Measurements from ENCODE around the gene GAREM1.
"Not testable (repeated sequence)": the region's sequence is repeated elsewhere in the genome, so short reads cannot be mapped to it uniquely, and the experiment has no call there.

Gene GAREM1

DNA sequence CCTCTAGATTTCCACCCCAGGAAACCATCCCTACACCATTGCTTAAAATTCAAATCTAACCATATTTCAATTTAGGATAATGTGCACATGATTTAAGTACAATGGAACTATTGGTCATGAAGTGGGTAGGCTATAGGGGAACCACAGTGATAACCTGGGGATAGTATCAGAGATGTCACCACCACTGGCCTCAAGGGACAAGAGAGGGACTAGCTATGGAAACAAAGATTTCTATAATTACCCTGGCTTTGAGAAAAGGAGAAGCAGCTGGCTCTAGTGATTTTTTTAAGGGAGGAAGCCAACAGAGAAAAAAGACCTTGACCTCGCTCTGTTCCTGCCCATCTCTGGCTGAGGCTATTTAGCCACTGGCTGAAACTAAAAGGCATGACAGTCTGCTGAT lies 148.9 kb downstream of the GAREM1 start:
- DNase-seq = no peak

DNA sequence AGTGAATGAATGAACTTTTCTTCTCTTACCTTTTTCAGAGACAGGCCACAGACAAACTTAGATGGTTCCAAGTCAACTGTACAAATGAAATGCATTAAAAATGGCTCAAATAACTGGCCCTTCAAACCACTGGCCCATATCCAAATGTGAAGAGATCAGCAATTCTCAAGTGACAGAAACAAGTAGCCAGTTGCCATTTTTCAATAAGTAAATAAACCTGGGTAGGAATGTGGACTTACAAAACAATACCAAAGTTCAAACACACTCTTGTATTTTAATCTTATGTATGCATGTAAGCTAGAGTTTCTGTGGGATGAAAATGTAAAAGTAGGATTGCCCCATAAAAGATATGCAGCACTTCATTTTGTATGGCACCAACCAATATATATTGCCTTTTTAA lies 151.6 kb downstream of the GAREM1 start:
- no peak for DNase-seq

DNA sequence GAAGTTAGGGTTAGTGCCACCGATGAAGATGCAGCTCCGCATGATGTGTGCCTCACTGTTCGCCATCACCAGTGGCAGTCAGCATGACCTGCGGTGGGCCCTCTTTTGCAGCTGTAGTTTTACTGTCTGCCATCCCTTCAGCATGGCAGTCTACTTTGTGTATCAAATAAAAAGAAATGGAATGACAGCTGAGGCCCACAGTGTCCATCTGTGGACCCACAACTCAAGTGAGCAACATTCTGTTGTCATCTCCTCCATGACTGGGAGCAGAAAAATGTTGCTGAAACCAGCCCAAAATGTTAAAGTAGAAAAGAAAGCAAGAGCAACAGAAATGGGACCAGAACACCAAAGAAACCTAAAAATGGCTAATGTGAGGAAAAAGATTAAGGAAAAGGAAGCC lies 152.1 kb downstream of the GAREM1 start:
- DNase-seq = no peak

DNA sequence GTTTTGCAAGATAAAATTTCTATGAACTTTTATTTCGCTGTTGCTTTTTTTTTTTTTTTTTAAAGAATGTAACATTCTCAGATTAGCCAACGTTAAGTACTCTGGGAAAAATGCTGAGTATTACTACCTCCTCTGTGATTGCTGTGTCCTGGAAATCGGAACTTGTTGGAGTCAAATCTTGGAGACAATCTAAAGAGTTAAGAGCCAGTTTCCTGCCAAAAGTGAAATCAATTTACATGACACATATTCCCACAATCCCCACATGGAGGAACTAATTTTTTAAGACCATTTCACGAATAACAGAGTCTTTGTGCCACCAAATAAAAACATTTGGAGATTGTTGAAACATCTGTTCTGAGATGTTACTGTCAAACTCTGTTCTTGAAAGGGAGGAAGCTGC lies 153.0 kb downstream of the GAREM1 start:
- DNase-seq = no peak

DNA sequence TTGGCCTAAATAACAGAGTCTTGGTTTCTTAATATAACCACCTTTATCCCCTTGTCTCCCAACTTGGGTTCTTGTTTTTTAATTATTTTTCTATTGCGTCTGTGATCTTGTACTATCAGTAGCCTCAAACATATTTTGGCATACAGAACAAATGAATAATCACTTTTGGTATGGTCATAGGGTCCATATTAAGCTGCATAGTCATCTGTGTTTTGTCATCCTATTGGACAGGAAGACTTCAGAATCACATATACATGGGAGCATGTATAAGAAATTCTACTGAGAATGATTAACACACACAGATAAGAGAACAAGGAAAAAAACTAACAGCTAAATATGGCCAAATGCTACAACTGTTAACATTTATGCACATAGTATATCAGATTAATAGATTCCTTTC lies 154.8 kb downstream of the GAREM1 start:
- DNase-seq = no peak

DNA sequence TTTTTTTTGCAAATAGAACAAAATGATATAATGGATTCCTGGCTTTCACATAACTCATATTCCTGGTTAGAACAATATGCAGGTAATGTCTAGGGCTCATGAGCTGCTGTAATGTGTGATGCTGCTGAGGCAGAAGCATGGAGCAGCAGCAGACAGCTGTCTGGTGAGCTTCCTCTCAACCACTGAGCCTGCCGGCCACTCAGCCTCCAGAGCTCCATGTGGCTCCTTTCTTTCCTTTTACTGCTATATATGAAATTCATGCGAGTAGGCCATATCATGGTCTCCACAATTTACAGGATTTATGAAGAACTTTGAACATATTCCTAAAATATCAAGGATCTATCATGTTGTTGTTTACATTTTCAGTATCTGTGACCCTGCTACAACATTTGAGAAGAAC lies 159.9 kb downstream of the GAREM1 start:
- no peak for DNase-seq

DNA sequence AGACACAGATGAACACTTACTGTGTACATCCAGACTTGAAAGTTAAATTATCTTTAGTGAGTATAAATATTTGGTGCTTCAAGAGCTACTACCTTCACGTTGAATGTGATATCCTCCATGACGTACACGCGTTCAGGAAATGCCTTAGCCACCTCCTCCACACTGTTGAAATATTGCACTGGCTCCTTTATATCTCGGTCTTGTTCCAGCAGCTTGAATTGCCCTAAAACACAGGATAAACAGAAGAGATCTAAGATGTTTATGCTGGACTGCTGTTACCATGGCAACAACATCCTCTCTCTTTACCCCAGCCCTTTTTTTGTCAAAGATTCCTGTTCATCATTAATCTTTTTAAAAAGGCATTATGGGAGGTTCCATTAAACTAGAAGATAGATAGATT lies 160.6 kb downstream of the GAREM1 start:
- no peak for DNase-seq

DNA sequence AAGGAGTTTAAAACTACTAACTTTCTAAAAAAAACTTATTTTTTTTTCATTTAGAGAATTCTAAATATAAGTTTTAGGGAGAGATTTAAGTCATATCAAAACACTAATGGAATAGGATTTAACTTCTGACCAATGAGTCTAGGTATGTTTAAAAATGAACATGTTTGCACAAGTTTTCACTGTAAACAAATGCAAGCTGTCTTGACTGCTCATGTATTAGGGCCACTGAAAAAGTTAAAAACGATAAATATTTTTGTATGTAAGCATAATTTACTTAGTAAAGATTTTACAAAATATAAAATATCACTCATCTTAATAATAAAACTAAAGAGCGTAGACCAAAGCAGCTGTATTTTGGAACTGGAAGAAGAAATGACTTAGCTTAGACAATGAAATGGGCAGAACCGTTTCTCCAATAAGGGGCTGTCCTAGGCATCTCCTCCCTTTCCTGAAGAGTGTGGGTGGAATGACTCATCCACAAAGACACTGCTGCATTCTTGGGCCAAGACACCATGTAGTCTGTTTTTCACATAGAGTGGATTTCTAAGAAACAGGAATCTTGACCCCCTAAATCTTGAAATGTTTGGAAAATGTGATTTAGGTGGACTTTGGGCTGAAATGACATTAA lies 162.1 kb downstream of the GAREM1 start:
- no peak for DNase-seq

DNA sequence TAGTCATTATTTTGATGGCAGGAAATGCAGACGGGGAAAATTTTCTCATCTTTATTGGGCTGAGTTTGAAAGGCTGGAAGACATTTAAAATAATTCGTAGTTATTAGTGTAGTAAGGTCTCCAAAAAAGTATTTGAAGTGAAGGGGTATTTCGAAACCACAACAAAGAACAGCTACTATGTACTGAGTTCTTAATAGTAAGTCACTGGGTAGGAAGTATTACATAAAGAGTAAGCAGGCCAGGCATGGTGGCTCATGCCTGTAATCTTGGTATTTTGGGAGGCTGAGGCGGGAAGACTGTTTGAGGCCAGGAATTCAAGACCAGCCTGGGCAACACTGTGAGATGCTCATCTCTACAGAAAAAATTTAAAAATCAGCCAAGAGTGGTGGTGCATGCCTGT lies 167.3 kb downstream of the GAREM1 start:
- DNase-seq = no peak

DNA sequence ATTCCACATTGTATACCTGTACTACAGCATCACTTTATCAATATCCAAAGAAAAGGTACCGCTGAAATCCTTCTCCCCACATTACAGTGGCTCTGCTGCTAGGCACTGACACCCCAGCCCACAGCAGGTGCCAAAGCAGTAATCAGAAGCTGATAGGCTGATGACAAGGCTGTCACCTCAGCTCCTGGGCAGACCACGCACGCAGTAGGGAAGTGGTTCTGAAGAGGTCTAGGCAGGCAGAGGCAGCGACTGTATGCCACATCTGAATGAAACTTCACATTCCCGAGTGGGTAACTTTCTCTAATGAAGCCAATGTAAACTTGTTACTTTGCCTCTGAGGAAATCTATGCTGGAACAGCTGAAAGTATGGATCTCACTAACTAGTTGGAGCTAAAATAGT lies 167.9 kb downstream of the GAREM1 start:
- no peak for DNase-seq

DNA sequence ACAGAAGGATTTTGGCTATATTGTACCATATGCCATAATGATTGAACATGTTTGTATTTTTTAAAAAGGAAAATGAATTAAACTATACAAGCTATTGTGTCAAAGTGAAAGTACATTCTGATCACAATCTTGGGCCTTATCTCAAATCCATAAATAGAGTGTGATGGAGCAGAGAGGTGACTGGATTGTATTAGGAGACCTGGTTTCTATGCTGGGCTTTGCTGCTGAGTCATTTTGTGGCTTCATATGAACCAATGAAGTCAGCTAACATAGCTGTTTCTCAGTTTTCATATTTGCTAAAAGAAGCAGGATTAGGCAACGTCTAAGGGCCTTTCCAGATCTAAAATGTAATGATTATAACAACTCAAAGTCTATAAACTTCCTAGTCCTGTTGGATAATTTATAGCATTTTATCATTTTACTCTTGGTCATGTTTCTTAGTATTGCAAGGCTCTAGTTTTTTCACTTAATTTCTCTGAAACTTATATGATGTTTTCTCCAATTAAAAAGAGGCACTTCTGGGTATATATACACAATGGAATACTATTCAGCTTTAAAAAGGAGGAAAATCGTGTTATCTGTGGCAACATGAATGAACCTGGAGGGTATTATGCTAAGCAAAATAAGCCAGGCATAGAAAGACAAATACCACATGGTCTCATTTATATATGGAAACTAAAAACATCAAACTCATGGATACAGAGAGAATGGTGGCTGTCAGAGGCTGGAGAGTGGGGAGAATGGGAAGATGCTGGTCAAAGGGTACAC lies 168.5 kb downstream of the GAREM1 start:
- no peak for DNase-seq

DNA sequence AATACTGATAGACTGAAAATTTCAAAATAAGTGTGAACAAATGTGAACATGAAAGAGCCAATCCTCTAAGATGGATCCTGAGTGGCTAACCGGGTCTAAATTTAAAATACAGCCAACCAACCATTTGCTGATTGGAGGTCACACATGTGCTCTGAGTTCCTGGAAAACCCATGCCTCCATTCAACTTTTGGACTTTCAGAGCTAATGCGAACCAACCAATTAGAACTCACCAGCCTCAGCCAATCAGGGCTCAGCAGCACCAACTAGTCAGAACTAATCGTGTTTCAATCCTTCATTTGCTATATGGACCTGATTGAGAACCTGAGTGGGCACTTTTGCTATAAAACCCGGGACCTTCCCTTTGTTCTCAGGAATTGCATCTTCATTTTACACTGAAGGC lies 169.3 kb downstream of the GAREM1 start:
- DNase-seq = no peak

DNA sequence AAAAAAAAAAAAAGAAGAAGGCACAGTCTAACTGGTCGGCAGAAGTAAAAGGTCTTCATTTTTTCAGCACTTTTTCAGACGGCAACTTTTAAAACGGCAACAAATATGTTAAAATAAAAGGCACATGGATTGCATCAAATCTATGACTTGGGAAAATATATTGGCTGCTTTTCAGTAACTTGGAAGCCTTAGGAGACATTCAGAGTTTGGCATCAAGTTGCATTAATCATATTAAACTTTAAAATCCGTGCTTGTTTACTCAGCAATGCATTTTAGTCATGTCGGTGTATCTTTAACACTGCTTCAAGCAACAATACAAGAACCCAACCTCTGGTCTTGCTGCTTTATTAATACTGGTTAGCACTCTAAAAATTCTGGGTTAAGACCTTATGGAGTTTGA lies 169.8 kb downstream of the GAREM1 start:
- no peak for DNase-seq

DNA sequence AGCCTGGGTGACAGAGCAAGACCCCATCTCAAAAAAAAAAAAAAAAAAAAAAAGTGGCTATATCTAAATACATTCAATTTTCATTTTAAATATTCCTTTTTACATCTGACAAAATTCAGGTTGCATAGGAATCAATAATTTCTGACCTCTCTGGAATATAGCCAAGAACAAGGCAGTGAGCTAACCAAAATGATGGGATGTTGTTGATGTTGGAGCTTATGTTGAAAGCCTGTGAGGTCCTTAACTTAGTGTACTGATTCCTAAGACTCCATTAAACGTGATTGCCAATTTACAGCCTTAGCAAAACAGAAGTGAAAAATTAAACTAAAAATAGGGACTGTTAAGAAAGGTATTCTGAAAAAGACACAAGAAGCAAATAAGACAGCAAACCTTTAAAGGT lies 171.2 kb downstream of the GAREM1 start:
- no peak for DNase-seq

DNA sequence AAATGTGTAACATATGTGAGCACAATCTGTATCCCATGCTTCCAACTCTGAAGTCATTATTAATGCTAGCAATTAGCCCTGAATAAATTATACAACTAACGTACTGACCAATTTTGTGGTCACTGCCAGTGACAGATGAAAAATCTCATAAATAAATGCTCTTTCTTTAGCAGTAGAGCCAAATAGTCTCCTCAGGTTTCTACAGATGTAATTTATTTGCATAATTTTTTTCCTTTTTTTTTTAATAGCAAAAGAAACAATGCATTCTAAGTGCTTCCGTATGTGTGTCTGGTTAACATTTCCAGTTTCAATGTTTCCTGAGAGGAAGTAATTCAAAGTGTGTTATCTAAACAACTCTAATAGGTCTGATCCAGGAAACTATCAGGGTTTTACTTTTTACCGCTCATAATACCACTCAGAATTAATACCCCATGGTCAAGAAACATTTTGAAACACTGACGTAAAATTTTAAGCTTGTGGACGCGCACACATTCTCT lies 172.5 kb downstream of the GAREM1 start:
- no peak for DNase-seq

DNA sequence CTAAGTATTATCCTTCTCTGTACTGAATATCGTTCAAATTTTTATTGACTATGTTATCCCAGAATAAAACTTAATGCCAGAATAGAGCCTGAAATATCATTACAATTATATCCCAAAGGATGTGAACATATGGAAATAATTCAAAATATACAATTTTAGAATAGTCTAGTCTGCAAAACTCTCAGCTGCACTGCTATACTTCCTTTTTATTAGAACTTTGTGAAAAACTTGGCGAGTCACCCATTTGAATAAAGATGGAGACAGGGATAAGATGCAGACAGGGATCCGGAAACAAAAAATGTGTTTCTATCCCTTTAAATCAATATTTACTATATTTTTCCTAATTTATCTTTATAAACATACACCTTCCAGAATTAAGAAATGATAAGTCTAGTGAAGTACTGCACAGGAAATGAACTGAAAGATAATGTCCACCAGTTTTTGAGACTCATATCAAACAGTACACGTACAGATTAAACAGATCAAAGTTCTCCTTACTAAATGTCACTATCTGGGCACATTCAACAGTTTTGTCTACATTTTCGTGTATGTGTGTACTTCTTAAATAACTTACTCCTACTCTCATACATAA lies 173.0 kb downstream of the GAREM1 start:
- no peak for DNase-seq

DNA sequence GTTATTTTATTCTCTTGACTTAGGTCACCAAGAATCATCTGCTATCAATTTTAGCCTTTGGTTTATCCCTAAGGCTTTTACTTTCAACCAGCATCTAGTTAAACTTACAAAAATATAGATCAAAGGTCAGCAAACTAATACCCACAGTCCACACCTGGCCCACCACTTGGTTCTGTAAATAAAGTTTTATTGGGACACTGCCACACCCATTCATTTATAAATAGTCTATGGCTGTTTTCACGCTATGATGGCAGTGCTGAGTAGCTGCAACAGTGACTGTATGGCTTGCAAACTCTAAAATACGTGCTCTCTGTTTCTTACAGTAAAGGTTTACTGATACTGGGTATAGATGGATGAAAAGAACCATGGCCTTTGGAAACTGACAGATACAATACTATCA lies 173.8 kb downstream of the GAREM1 start:
- DNase-seq = no peak

DNA sequence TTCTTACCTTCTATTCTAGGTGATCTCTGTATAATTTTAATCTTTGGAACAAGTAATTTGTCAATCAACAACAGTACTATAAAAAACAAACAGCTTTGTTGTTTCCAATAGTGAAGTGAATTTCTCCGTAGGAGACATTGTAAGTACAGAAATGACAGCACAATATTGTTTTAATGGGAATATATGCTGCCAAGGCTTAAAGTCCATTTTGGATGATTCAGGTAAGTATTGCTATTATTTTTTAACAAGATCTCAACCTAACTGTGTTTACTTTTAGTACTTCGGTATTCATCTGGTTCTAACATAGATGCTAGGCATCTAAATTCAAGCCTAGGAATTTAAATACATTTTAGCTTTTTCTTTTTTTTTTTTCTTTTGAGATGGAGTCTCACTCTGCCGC lies 175.1 kb downstream of the GAREM1 start:
- DNase-seq = no peak

DNA sequence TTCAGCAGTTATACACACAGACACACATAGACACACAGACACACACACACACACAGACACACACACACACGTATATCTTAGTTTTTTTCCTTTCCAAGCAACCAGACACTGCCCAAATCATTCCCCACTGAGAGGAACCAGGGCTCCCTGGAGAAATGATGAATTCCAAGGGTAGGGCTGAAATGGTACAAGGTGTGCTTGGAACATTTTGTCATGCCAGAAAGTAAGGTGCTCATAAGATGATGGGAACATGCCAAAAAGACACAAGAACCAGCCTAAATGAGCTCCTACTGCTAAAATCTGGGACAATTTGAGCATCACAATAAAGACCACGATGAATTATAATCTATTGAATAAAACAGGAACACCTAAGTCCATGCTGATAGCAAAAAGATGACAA lies 177.6 kb downstream of the GAREM1 start:
- no peak for DNase-seq

DNA sequence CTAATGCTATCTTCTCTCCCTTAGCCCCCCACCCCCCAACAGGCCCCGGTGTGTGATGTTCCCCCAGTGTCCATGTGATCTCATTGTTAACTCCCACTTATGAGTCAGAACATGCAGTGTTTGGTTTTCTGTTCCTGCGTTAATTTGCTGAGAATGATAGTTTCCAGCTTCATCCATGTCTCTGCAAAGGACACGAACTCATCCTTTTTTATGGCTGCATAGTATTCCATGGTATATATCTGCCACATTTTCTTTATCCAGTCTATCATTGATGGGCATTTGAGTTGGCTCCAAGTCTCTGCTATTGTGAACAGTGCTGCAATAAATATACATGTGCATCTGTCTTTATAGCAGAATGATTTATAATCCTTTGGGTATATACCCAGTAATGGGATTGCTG lies 179.1 kb downstream of the GAREM1 start:
- DNase-seq = not testable (repeated sequence)

DNA sequence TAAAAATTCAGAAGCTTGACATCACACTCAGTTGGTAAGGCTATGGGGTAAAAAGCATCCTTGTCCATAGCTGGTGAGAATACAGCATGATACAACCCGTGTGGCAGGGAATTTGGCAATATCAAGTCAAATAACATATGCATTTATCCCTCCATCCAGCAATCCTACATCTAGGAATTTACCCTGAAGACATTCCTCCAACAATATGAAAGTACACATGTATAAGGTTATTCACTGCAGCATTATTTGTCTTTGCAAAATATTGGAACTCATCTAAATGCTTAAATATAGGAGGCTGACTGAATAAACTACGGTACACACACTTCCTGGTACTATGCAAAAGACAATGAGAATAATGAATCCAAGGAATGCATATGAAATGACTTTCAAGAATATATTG lies 179.9 kb downstream of the GAREM1 start:
- DNase-seq = no peak

DNA sequence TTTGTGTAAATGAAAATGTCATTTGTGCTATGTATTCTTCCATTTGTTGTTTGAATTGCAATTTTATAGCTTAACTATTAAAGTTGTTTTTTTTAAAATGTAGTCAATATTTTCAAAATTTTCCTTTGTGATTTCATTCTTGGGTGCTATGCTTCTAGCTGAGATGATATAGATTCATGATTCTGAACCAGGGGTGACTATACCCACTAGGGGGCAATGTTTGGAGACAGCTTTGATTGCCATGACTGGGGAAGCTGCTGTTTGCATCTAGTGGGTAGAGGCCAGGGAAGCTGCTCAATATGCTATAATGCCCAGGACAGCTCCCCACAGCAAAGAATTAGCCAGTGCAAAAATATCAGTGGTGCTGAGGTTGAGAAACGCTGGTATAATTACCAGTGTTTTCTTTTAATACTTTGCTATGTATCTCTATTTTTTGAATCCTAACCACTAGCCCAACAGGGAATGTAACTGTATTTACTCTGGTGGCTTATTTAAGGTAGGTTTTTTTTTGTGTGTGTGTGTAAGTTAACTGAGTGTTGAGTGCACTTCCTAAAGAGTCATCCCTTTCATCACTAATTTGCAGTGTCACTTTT lies 181.1 kb downstream of the GAREM1 start:
- no peak for DNase-seq

DNA sequence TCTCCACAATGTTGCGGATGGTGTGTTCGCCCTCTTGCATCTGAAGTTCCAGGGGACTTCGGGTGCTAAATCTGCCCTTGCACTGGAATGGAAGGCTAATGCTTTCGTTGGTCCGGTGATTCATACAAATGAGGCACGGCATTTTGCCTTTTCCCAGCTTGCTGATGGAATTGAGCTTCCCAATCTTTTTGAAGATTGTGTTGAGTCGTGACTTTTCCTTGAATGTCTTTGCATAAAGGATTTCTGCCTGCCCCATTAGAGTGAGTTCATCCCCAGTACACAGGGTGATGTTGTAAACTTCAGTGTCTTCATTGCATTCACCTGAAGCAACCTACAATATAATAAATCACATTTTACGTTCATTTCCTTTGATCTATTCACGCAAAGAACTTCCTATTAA lies 182.8 kb downstream of the GAREM1 start:
- DNase-seq = no peak

DNA sequence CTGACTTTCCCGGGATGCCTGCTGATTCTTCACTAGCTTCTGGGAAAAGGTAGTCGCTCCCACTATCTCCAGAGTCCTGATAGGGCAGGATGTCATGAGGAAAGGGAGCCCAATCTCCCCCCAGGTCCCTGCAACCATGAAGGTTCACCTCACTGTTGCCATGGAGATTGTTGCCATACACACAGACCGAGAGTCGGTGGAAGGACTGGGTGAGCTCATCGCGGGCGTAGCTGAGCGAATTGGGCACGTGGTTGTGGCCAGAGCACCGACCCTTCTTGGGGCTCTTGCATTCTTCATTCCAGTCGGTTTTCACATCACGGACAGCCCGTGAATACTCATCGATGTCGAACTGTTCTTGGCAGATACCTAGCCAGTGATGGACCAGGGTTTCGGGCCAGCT lies 183.4 kb downstream of the GAREM1 start:
- no peak for DNase-seq
